Smooth muscle cell (in vitro differentiated cells): ENCODE measurements around the gene FOXL3. TPM values are rescaled to one million over a fixed set of nuclear protein-coding genes. Genes with fewer than 3 reads are reported as not detected.

ENCODE experiments used
- DNase-seq: peaks from one replicate; lab custom pipeline; 2025; ENCODE audit not compliant: unreplicated experiment; lab: John Stamatoyannopoulos, UW
- H2AFZ ChIP-seq: fragments of 200-600 bp; sonication (generic); 2 replicates; pipeline ENCODE4 v1.6.0; 2016; ENCODE audit warnings: antibody characterized with exemption, low read depth, mild to moderate bottlenecking
- H3F3A ChIP-seq: fragments of 200-600 bp; sonication (generic); 2 replicates; pipeline ENCODE4 v1.6.0; 2017; ENCODE audit warnings: antibody characterized with exemption, low read depth
- H3K27ac ChIP-seq: fragments of 200-600 bp; sonication (generic); 2 replicates; pipeline ENCODE4 v1.5.1; 2016; ENCODE audit warnings: low read depth, mild to moderate bottlenecking
- H3K27me3 ChIP-seq: fragments of 200-600 bp; sonication (generic); 2 replicates; pipeline ENCODE4 v1.6.1; 2016; ENCODE audit warnings: low read depth, mild to moderate bottlenecking
- H3K36me3 ChIP-seq: fragments of 200-600 bp; sonication (generic); 2 replicates; pipeline ENCODE4 v1.5.1; 2016; ENCODE audit warnings: low read depth
- H3K4me1 ChIP-seq: fragments of 200-600 bp; sonication (generic); 2 replicates; pipeline ENCODE4 v1.5.1; 2016; ENCODE audit warnings: low read depth
- H3K4me2 ChIP-seq: fragments of 200-600 bp; sonication (generic); 2 replicates; pipeline ENCODE4 v1.6.0; 2016; ENCODE audit warnings: mild to moderate bottlenecking
- H3K4me3 ChIP-seq: fragments of 200-600 bp; sonication (generic); 2 replicates; pipeline ENCODE4 v1.5.1; 2016; ENCODE audit warnings: mild to moderate bottlenecking
- H3K79me2 ChIP-seq: fragments of 200-600 bp; sonication (generic); 2 replicates; pipeline ENCODE4 v1.6.0; 2016; ENCODE audit warnings: low read depth, mild to moderate bottlenecking
- H3K9ac ChIP-seq: fragments of 200-600 bp; sonication (generic); 2 replicates; pipeline ENCODE4 v1.6.0; 2016; ENCODE audit warnings: low read depth
- H3K9me3 ChIP-seq: fragments of 200-600 bp; sonication (generic); replicated peaks from 2 replicates; pipeline ENCODE4 v1.5.1; 2016; ENCODE audit warnings: low read depth
- H4K20me1 ChIP-seq: fragments of 200-600 bp; sonication (generic); 2 replicates; pipeline ENCODE4 v1.6.0; 2016; ENCODE audit warnings: low read depth
- WGBS: methylation state at CpG from one replicate; pipeline ENCODE4 v1.1.7; 2016; ENCODE audit warnings: low lambda C conversion rate; 5-methylcytosine and 5-hydroxymethylcytosine counted together
- polyA plus RNA-seq: library from polyadenylated mRNA; unstranded; fragments of >200 nt; fragmentation: Nextera tagmentation; extraction: Ambion mirVana; gene quantifications from 2 replicates; pipeline ENCODE4 v1.2.1, GENCODE V29; 2016
- total RNA-seq: library from RNA; depleted of rRNA; stranded (reverse); fragments of >200 nt; gene quantifications from 2 replicates; pipeline ENCODE4 v1.2.3, GENCODE V29; 2014
- TF ChIP-seq, protein P1 (sequence below): fragments of 200-600 bp; sonication (generic); IDR thresholded peaks from 2 replicates; pipeline ENCODE4 v1.5.1; 2017; ENCODE audit warnings: borderline replicate concordance, mild to moderate bottlenecking, antibody characterized with exemption; ENCODE audit not compliant: insufficient read depth, poor library complexity, severe bottlenecking

Gene FOXL3
- total and polyA plus RNA-seq, 2 experiments from 2014 or later, result not detected

DNA sequence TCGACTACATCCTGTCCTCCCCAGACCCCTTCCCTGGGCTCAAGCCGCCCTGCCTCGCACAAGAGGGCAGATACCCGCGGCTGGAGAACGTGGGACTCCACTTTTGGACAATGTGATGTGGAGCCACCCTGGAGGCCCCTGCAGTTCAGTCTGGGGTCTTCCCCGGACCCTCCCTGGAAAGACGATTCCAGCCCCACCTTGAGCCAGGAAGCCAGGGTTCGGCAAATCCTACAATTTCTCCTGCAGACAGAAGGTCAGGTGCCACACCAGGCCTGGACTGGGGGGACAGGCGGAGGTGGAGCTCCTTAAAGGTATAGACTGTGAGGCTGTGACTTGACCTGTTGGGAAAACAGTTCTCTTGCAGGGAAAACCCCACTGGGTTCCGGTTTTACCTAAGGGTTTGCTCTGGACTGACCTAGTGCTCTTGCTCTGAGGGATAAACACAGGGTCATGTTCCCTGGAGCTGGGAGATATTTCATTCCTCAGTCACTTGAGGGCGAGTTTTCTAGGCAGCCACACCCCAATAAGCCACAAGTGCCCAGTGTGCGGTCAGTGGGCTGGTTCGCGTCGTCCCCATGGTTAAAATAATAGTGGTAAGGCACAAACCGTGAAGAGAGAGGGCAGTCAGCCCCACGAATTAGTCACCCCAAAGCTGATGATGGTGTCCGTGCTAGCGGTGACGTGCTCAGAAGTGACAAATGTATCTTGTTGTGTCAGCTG is 1.6 kb downstream of the FOXL3 start:
- Histone ChIP-seq H3K36me3 (no peaks in the 10 kb centered on the region), H4K20me1 (no peaks in the 10 kb centered on the region), H3K4me1 (no peaks in the 10 kb centered on the region), H3K27me3 (no peaks in the 10 kb centered on the region), H3K4me2 (no peak overlapping the region), H3F3A (no peaks in the 10 kb centered on the region), H3K27ac (no peak overlapping the region), H3K4me3 (no peak overlapping the region), H2AFZ (no peak overlapping the region), H3K9ac (no peak overlapping the region), H3K79me2 (no peaks in the 10 kb centered on the region), H3K9me3 (no peaks in the 10 kb centered on the region)
- no peak for DNase-seq
- TF ChIP-seq, protein P1, sequence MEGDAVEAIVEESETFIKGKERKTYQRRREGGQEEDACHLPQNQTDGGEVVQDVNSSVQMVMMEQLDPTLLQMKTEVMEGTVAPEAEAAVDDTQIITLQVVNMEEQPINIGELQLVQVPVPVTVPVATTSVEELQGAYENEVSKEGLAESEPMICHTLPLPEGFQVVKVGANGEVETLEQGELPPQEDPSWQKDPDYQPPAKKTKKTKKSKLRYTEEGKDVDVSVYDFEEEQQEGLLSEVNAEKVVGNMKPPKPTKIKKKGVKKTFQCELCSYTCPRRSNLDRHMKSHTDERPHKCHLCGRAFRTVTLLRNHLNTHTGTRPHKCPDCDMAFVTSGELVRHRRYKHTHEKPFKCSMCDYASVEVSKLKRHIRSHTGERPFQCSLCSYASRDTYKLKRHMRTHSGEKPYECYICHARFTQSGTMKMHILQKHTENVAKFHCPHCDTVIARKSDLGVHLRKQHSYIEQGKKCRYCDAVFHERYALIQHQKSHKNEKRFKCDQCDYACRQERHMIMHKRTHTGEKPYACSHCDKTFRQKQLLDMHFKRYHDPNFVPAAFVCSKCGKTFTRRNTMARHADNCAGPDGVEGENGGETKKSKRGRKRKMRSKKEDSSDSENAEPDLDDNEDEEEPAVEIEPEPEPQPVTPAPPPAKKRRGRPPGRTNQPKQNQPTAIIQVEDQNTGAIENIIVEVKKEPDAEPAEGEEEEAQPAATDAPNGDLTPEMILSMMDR, result no peak
- 87% methylated on average over 20 of the region's 21 CpGs for WGBS

- H3F3A ChIP-seq, result no peaks in the 10 kb centered on the region
- H3K36me3 ChIP-seq, result no peaks in the 10 kb centered on the region
- TF ChIP-seq, protein P1, result no peak
- H3K9ac ChIP-seq, result no peak overlapping the region
- no peak overlapping the region for H3K27ac ChIP-seq
- H3K9me3 ChIP-seq, result no peaks in the 10 kb centered on the region
- H3K27me3 ChIP-seq, result no peaks in the 10 kb centered on the region
- no peaks in the 10 kb centered on the region for H4K20me1 ChIP-seq
- no peak overlapping the region for H3K4me2 ChIP-seq
- H2AFZ ChIP-seq, result no peak overlapping the region
- H3K4me1 ChIP-seq, result no peaks in the 10 kb centered on the region
- DNase-seq, result no peak
- 83% methylated on average over 7 of the region's 7 CpGs for WGBS
- no peak overlapping the region for H3K4me3 ChIP-seq
- H3K79me2 ChIP-seq, result no peaks in the 10 kb centered on the region
Measured at GRCh38 chr7:292226-292625, 2.3 kb downstream of the FOXL3 start.

DNA sequence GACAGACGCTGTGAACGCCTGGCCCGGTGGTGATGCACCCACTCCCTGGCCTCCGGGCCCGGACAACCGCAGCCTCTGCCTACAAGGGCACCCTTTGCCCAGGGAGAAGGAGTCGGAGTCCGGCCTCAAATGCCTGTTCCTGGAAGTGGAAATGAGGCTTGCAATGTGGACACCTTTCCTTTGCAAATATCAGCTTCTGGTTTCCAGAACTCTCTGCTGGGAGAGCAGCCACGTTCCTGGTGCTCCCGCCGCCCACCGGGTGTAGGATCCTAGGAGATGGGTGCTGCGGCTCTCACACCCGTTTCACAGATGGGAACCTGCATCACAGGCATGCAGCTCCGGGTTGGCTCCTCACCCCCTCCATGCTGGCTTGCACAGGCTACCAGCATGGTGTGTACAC is 2.9 kb downstream of the FOXL3 start:
- Histone ChIP-seq H3K27ac (no peak overlapping the region), H3K4me3 (no peak overlapping the region), H3K4me2 (no peak overlapping the region), H3K9me3 (no peaks in the 10 kb centered on the region), H3K4me1 (no peaks in the 10 kb centered on the region), H3K9ac (no peak overlapping the region), H3K36me3 (no peaks in the 10 kb centered on the region), H2AFZ (no peak overlapping the region), H3K27me3 (no peaks in the 10 kb centered on the region), H4K20me1 (no peaks in the 10 kb centered on the region), H3F3A (no peaks in the 10 kb centered on the region), H3K79me2 (no peaks in the 10 kb centered on the region)
- no peak for DNase-seq
- WGBS, result 88% methylated on average over 15 of the region's 15 CpGs
- TF ChIP-seq, protein P1, result no peak
